GM12878 (cell line): Measurements from ENCODE around the gene SPATA16.

Experiments
- CTCF ChIP-seq, 3 experiments: IDR thresholded peaks in 2 of 3; conservative IDR thresholded peaks in 1 of 3; 2 replicates each; pipeline ENCODE4 v1.5.1; 2011; ENCODE audit warnings: low read depth in 3 of 3, low read length in 3 of 3, mild to moderate bottlenecking in 3 of 3, control low read depth in 2 of 3, moderate library complexity in 2 of 3, inconsistent platforms in 1 of 3, mixed read lengths in 1 of 3; ENCODE audit not compliant: control insufficient read depth in 2 of 3, insufficient read depth in 1 of 3; ENCODE audit errors: extremely low read depth in 1 of 3
- EGR1 ChIP-seq, 2 experiments: IDR thresholded peaks; 1 replicate in 1 of 2; 2 replicates in 1 of 2; pipeline ENCODE4 v1.6.1; 2011 to 2012; ENCODE audit warnings: low read depth in 2 of 2, low read length in 2 of 2, borderline replicate concordance in 1 of 2, mild to moderate bottlenecking in 1 of 2, moderate library complexity in 1 of 2
- EP300 ChIP-seq, 2 experiments: fragments of 150-350 bp in 1 of 2; IDR thresholded peaks; 2 replicates each; pipeline ENCODE4 v1.6.1; 2011 to 2012; ENCODE audit warnings: low read depth in 2 of 2, low read length in 2 of 2, borderline replicate concordance in 1 of 2, improper control_type of control experiment in 1 of 2, inconsistent platforms in 1 of 2; ENCODE audit not compliant: control insufficient read depth in 1 of 2
- ESRRA ChIP-seq: IDR thresholded peaks from 2 replicates; pipeline ENCODE4 v1.6.1; 2012; ENCODE audit warnings: mild to moderate bottlenecking, low read length, improper control_type of control experiment
- MTA3 ChIP-seq: IDR thresholded peaks from 2 replicates; pipeline ENCODE4 v1.6.1; 2012; ENCODE audit warnings: low read length, inconsistent platforms, borderline replicate concordance
- SREBF2 ChIP-seq: IDR thresholded peaks from 2 replicates; pipeline ENCODE4 v1.6.1; 2012; ENCODE audit warnings: mild to moderate bottlenecking, low read length

GRCh38 chr3:172918165-172918564 lies 222.9 kb downstream of the SPATA16 start:
- TF ChIP-seq MTA3 (no peak), CTCF (IDR thresholded peaks at IDR 0.05 in 2 of 3, conservative IDR thresholded peaks at IDR 0.05 in 1 of 3; ENCODE audit: control insufficient read depth in 2 of 3, extremely low read depth in 1 of 3, insufficient read depth in 1 of 3, low read depth in 3 of 3, low read length in 3 of 3) (no peak), EP300 (IDR thresholded peaks at IDR 0.05; ENCODE audit: borderline replicate concordance in 1 of 2, control insufficient read depth in 1 of 2, low read depth in 2 of 2, low read length in 2 of 2) (no peak), SREBF2 (no peak), ESRRA (no peak), EGR1 (IDR thresholded peaks at IDR 0.05; ENCODE audit: borderline replicate concordance in 1 of 2, low read depth in 2 of 2, low read length in 2 of 2) (no peak)
